ENCODE measurements around the gene EGFLAM. TPM values are rescaled to one million over a fixed set of nuclear protein-coding genes. Genes with fewer than 3 reads are reported as not detected.

Gene EGFLAM
- total RNA-seq, 4 donors from 2014 or later, result 21.8 to 194 (median 46.7) TPM

GRCh38 chr5:38447786-38448185 is 189.4 kb downstream of the EGFLAM start:
- no peak for TF ChIP-seq CTCF (IDR thresholded peaks at IDR 0.05; ENCODE audit: low read depth)

GRCh38 chr5:38448568-38449350 is 190.4 kb downstream of the EGFLAM start:
- no peak for TF ChIP-seq CTCF (IDR thresholded peaks at IDR 0.05; ENCODE audit: low read depth)

GRCh38 chr5:38450627-38451026 is 192.3 kb downstream of the EGFLAM start:
- no peak for TF ChIP-seq CTCF (IDR thresholded peaks at IDR 0.05; ENCODE audit: low read depth)

GRCh38 chr5:38451074-38451725 is 192.8 kb downstream of the EGFLAM start:
- no peak for TF ChIP-seq CTCF (IDR thresholded peaks at IDR 0.05; ENCODE audit: low read depth)

- no peak for TF ChIP-seq CTCF (IDR thresholded peaks at IDR 0.05; ENCODE audit: low read depth)
Observed at GRCh38 chr5:38452201-38452600, 193.8 kb downstream of the EGFLAM start.

GRCh38 chr5:38453506-38453905 is 195.1 kb downstream of the EGFLAM start:
- no peak for TF ChIP-seq CTCF (IDR thresholded peaks at IDR 0.05; ENCODE audit: low read depth)

GRCh38 chr5:38453921-38454320 is 195.6 kb downstream of the EGFLAM start:
- TF ChIP-seq CTCF (IDR thresholded peaks at IDR 0.05; ENCODE audit: low read depth), result no peak
